ENCODE results near the gene LIPJ. TPM values are rescaled to one million over a fixed set of nuclear protein-coding genes. Genes with fewer than 3 reads are reported as not detected.

LIPJ gene
- total and polyA plus RNA-seq, 11 donors = 0.03 TPM; not detected in 10

GRCh38 chr10:88652616-88653015 lies 66.1 kb downstream of the LIPJ start:
- TF ChIP-seq CTCF (IDR thresholded peaks at IDR 0.05) = no peak
- no peak for TF ChIP-seq POLR2A (IDR thresholded peaks at IDR 0.05)
- H3K27ac ChIP-seq = no peak overlapping the region
- no peak overlapping the region for H3K4me3 ChIP-seq
- H3K27me3 ChIP-seq = no peaks in the 10 kb centered on the region
- intact Hi-C loops (cut with DNase I) = no loop called here
- DNase-seq (no peak), ATAC-seq (no peak)
- WGBS, 4 donors = 85 to 96% (median 87%) methylated on average over 2 of the region's 2 CpGs
- H3K4me1 ChIP-seq = peaks cover 0 to 5% (median 0%) of the 10 kb centered on the region in 12 donors
- no peaks in the 10 kb centered on the region for H3K9me3 ChIP-seq
- H3K36me3 ChIP-seq = no peaks in the 10 kb centered on the region

Other genes starting within 250 kb of the LIPJ start
- 10 to 100 TPM in 7 of 9 donors, 1 to 10 TPM in 2; 8.7 to 30.7 (median 16.7) TPM for gene RNLS, start 3.4 kb upstream of the LIPJ start, total RNA-seq
- 1 to 10 TPM; 6.6 to 6.8 TPM for gene RNLS, start 3.4 kb upstream of the LIPJ start, polyA plus RNA-seq
- gene LIPF, start 77.7 kb downstream of the LIPJ start, total RNA-seq = not detected
- gene LIPF, start 77.7 kb downstream of the LIPJ start, polyA plus RNA-seq = 1 to 10 TPM in 1 of 2 donors, not detected in 1; 1.0 TPM
- gene LIPK, start 119.5 kb downstream of the LIPJ start, total RNA-seq = not detected
- gene LIPK, start 119.5 kb downstream of the LIPJ start, polyA plus RNA-seq = not detected
- under 1 TPM in 1 of 9 donors, not detected in 8; 0.43 TPM for gene LIPN, start 173.3 kb downstream of the LIPJ start, total RNA-seq
- not detected for gene LIPN, start 173.3 kb downstream of the LIPJ start, polyA plus RNA-seq
- gene LIPM, start 216.0 kb downstream of the LIPJ start, total RNA-seq = not detected
- not detected for gene LIPM, start 216.0 kb downstream of the LIPJ start, polyA plus RNA-seq